Measurements from ENCODE around the gene RAP1GAP. TPM values are rescaled to one million over a fixed set of nuclear protein-coding genes. Genes with fewer than 3 reads are reported as not detected.

RAP1GAP gene
- total and polyA plus RNA-seq, 2 of the 13 experiments (the other 11 are each of a cell fraction or from before 2014, with no cell fraction given): 11.9 to 37.5 TPM

DNA sequence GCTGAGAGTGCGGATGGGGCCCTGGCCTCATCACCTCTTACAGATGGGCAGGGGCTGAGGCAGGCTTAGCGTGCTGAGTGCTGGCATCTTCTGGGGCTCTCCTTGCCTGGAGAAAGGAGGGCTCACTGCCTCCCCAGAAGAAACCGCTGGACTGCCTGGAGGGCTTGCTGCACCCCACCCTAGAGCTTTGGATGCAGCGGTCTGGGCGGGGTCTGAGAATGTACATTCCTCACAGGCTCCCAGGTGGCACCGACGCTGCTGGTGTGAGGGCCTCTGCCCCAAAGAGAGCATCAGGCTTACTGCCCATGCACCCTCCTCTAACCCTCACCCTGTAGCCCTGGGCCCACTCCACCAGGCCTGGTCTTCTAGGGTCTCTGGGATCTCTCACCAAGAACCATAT, 51.1 kb downstream of the RAP1GAP start:
- ChIA-PET CTCF (ENCODE audit: low intra/inter-chr PET ratio, low total read pairs) (no interaction called here), POLR2A (no interaction called here)
- DNase-seq (ENCODE audit: low spot score): no peak

DNA sequence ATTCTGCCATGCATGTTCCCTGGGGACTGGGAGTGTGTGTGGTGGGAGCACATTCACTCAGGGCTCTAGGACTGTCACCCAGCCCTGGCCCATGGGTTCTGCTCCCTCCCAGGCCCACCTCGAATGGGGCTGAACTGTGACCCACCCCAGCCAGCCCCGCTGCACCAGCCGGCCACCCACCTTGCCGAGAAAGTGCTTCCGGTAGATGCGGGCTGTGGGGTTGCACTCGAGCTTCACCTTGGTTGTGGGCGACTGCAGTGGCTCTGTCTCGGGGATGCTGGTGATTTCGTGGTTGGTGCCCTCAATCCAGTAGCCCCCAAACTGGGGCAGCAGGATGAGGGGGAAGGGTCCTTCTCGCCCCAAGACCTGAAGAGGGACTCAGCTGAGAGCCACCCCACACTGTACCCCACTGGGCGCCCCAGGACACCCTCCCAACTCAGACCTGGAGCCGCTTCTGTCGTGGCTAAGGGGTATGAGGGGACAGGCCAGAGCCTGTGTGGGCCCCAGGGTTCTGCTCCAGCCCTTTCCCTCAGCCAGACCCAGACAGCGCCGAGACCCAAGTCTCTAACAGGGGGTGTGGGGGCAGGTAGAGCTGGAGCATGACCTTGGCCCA, 51.9 kb downstream of the RAP1GAP start:
- no peak overlapping the region for H2AFZ ChIP-seq (ENCODE audit: low read length)
- H3K27ac ChIP-seq (ENCODE audit: extremely low read length, insufficient read depth, low read length): no peak overlapping the region
- H3K4me2 ChIP-seq (ENCODE audit: low read depth, low read length): no peak overlapping the region
- ATAC-seq (no peak), DNase-seq (ENCODE audit: low spot score) (no peak), FAIRE-seq (no peak)
- intact Hi-C loops (cut with micrococcal nuclease; ENCODE audit: unreplicated experiment): no loop called here
- no peaks in the 10 kb centered on the region for H3K9me3 ChIP-seq (ENCODE audit: low read length)
- H3K79me2 ChIP-seq (ENCODE audit: insufficient read depth, low read length): peaks cover 11% of the 10 kb centered on the region
- TF ChIP-seq ZNF512 (CRISPR knock-in tag; IDR thresholded peaks at IDR 0.05) (no peak), ZNF136 (CRISPR knock-in tag; IDR thresholded peaks at IDR 0.05; ENCODE audit: low read depth) (no peak), ZNF274 (CRISPR knock-in tag; IDR thresholded peaks at IDR 0.05) (no peak), EEA1 (CRISPR knock-in tag; IDR thresholded peaks at IDR 0.05; ENCODE audit: borderline replicate concordance) (no peak), ZNF777 (CRISPR knock-in tag; IDR thresholded peaks at IDR 0.05) (no peak), PHF21A (CRISPR knock-in tag; IDR thresholded peaks at IDR 0.05) (no peak), ZNF572 (CRISPR knock-in tag; IDR thresholded peaks at IDR 0.05) (no peak), KDM5A (IDR thresholded peaks at IDR 0.05; ENCODE audit: borderline replicate concordance, low read length) (no peak)
- ChIA-PET POLR2A (no interaction called here), CTCF (ENCODE audit: low intra/inter-chr PET ratio, low total read pairs) (no interaction called here)
- H3K36me3 ChIP-seq (replicated peaks in 1 of 2; ENCODE audit: control insufficient read depth in 1 of 2, insufficient read depth in 2 of 2, low read length in 2 of 2): peaks cover 15 to 38% of the 10 kb centered on the region in 2 experiments
- H3K4me3 ChIP-seq (replicated peaks in 1 of 3; ENCODE audit: insufficient read depth in 1 of 3, low read depth in 2 of 3, low read length in 3 of 3): no peak overlapping the region
- peaks cover 7% of the 10 kb centered on the region for H3K4me1 ChIP-seq (ENCODE audit: insufficient read depth, low read length)
- H3K27me3 ChIP-seq (ENCODE audit: control insufficient read depth in 1 of 2, insufficient read depth in 2 of 2, low read length in 2 of 2): no peaks in the 10 kb centered on the region
- 100% methylated on average over 7 of the region's 16 CpGs for WGBS (ENCODE audit: low lambda C conversion rate)
- no peaks in the 10 kb centered on the region for H4K20me1 ChIP-seq (ENCODE audit: insufficient read depth, low read length)
- in situ Hi-C loops (cut with HindIII; ENCODE audit: extremely low pct_ligation_motif_present, low pct_unique_long_range_greater_than_20kb): no loop called here
- BruUV-seq (replicated peaks): no TSS peak
- H3K9ac ChIP-seq (ENCODE audit: insufficient read depth, low read depth, low read length): no peak overlapping the region

More for the DNA sequence above, 51.1 kb downstream of the RAP1GAP start:
- intact Hi-C loops (cut with micrococcal nuclease; ENCODE audit: unreplicated experiment) (no loop called here), in situ Hi-C loops (cut with HindIII; ENCODE audit: extremely low pct_ligation_motif_present, low pct_unique_long_range_greater_than_20kb) (no loop called here)
- Histone ChIP-seq H3K9me3 (ENCODE audit: low read length) (no peaks in the 10 kb centered on the region), H3K36me3 (replicated peaks in 1 of 2; ENCODE audit: control insufficient read depth in 1 of 2, insufficient read depth in 2 of 2, low read length in 2 of 2) (peaks cover 12 to 29% of the 10 kb centered on the region in 2 experiments; a peak in 4 of 5 replicates), H2AFZ (ENCODE audit: low read length) (no peak overlapping the region), H3K79me2 (ENCODE audit: insufficient read depth, low read length) (peaks cover 11% of the 10 kb centered on the region), H3K4me3 (replicated peaks in 1 of 3; ENCODE audit: insufficient read depth in 1 of 3, low read depth in 2 of 3, low read length in 3 of 3) (no peak overlapping the region), H3K9ac (ENCODE audit: insufficient read depth, low read depth, low read length) (no peak overlapping the region), H3K27me3 (ENCODE audit: control insufficient read depth in 1 of 2, insufficient read depth in 2 of 2, low read length in 2 of 2) (no peaks in the 10 kb centered on the region; a peak in 1 of 5 replicates), H3K4me1 (ENCODE audit: insufficient read depth, low read length) (peaks cover 12% of the 10 kb centered on the region), H4K20me1 (ENCODE audit: insufficient read depth, low read length) (no peaks in the 10 kb centered on the region), H3K27ac (ENCODE audit: extremely low read length, insufficient read depth, low read length) (no peak overlapping the region), H3K4me2 (ENCODE audit: low read depth, low read length) (no peak overlapping the region)
- TF ChIP-seq ZNF331 (CRISPR knock-in tag; IDR thresholded peaks at IDR 0.05): no peak
- FAIRE-seq (no peak), ATAC-seq (no peak)
- 100% methylated on average over 2 of the region's 7 CpGs for WGBS (ENCODE audit: low lambda C conversion rate)
- no TSS peak for BruUV-seq (replicated peaks)

Measured in HepG2 (cell line).